ENCODE results near the gene GIMAP7. TPM values are rescaled to one million over a fixed set of nuclear protein-coding genes. Genes with fewer than 3 reads are reported as not detected.

The GIMAP7 gene
- total RNA-seq, 3 donors from 2014 or later = 9.4 to 22.1 (median 15.7) TPM

- TF ChIP-seq POLR2A (IDR thresholded peaks at IDR 0.05) = no peak
- no peak for TF ChIP-seq CTCF (IDR thresholded peaks at IDR 0.05)
- TF ChIP-seq POLR2AphosphoS5 (IDR thresholded peaks at IDR 0.05) = no peak
- Histone ChIP-seq H3K4me1 (no peaks in the 10 kb centered on the region), H3K27ac (no peak overlapping the region), H3K4me3 (no peak overlapping the region), H3K36me3 (no peaks in the 10 kb centered on the region), H3K9me3 (no peaks in the 10 kb centered on the region), H3K27me3 (no peaks in the 10 kb centered on the region)
- intact Hi-C loops (cut with DNase I; ENCODE audit: low total_unique reads) = no loop called here
- no peak for DNase-seq (ENCODE audit: low spot score in 2 of 2)
Observed at GRCh38 chr7:150502519-150502918, 12.2 kb upstream of the GIMAP7 start.

GRCh38 chr7:150503155-150503554 lies 11.5 kb upstream of the GIMAP7 start:
- H3K36me3 ChIP-seq = no peaks in the 10 kb centered on the region
- TF ChIP-seq CTCF (IDR thresholded peaks at IDR 0.05) (no peak), POLR2AphosphoS5 (IDR thresholded peaks at IDR 0.05) (no peak), POLR2A (IDR thresholded peaks at IDR 0.05) (no peak)
- H3K27me3 ChIP-seq = no peaks in the 10 kb centered on the region
- no peak overlapping the region for H3K27ac ChIP-seq
- H3K4me1 ChIP-seq = no peaks in the 10 kb centered on the region
- H3K9me3 ChIP-seq = no peaks in the 10 kb centered on the region
- intact Hi-C loops (cut with DNase I; ENCODE audit: low total_unique reads) = no loop called here
- DNase-seq (ENCODE audit: low spot score in 2 of 2) = no peak
- H3K4me3 ChIP-seq = no peak overlapping the region

- Histone ChIP-seq H3K36me3 (no peaks in the 10 kb centered on the region), H3K27ac (no peak overlapping the region), H3K4me3 (no peak overlapping the region), H3K27me3 (no peaks in the 10 kb centered on the region), H3K9me3 (no peaks in the 10 kb centered on the region), H3K4me1 (no peaks in the 10 kb centered on the region)
- no peak for TF ChIP-seq POLR2AphosphoS5 (IDR thresholded peaks at IDR 0.05)
- no peak for TF ChIP-seq POLR2A (IDR thresholded peaks at IDR 0.05)
- TF ChIP-seq CTCF (IDR thresholded peaks at IDR 0.05) = no peak
- no peak for DNase-seq (ENCODE audit: low spot score in 2 of 2)
- intact Hi-C loops (cut with DNase I; ENCODE audit: low total_unique reads) = no loop called here
Observed at GRCh38 chr7:150503581-150503980, 11.1 kb upstream of the GIMAP7 start.

- Histone ChIP-seq H3K27ac (no peak overlapping the region), H3K4me1 (no peaks in the 10 kb centered on the region), H3K27me3 (no peaks in the 10 kb centered on the region), H3K36me3 (no peaks in the 10 kb centered on the region), H3K4me3 (no peak overlapping the region), H3K9me3 (no peaks in the 10 kb centered on the region)
- no peak for DNase-seq (ENCODE audit: low spot score in 2 of 2)
- TF ChIP-seq CTCF (IDR thresholded peaks at IDR 0.05) = no peak
- no peak for TF ChIP-seq POLR2A (IDR thresholded peaks at IDR 0.05)
- no peak for TF ChIP-seq POLR2AphosphoS5 (IDR thresholded peaks at IDR 0.05)
- intact Hi-C loops (cut with DNase I; ENCODE audit: low total_unique reads) = no loop called here
Observed at GRCh38 chr7:150507947-150508602, 6.6 kb upstream of the GIMAP7 start.

GRCh38 chr7:150511048-150511447 lies 3.6 kb upstream of the GIMAP7 start:
- Histone ChIP-seq H3K27me3 (no peaks in the 10 kb centered on the region), H3K27ac (no peak overlapping the region), H3K4me3 (no peak overlapping the region), H3K9me3 (no peaks in the 10 kb centered on the region), H3K4me1 (no peaks in the 10 kb centered on the region), H3K36me3 (no peaks in the 10 kb centered on the region)
- TF ChIP-seq CTCF (IDR thresholded peaks at IDR 0.05) = no peak
- TF ChIP-seq POLR2A (IDR thresholded peaks at IDR 0.05) = no peak
- no peak for TF ChIP-seq POLR2AphosphoS5 (IDR thresholded peaks at IDR 0.05)
- intact Hi-C loops (cut with DNase I; ENCODE audit: low total_unique reads) = no loop called here
- DNase-seq (ENCODE audit: low spot score in 2 of 2) = no peak

Data from breast epithelium (tissue), 4 donors.